NCI-H748 (cell line): ENCODE data around the gene GMPPA.

Experiments
- DNase-seq: peaks from one replicate; lab custom pipeline; 2025; ENCODE audit not compliant: unreplicated experiment; lab: John Stamatoyannopoulos, UW

Gene GMPPA

GRCh38 chr2:219484343-219485200 is 14.1 kb upstream of the GMPPA start:
- DNase-seq, result peak; percentile 57

- DNase-seq, result no peak
Observed at GRCh38 chr2:219485201-219485580, 13.5 kb upstream of the GMPPA start.

- no peak for DNase-seq
Observed at GRCh38 chr2:219486380-219486959, 12.2 kb upstream of the GMPPA start.

GRCh38 chr2:219488149-219488843 is 10.4 kb upstream of the GMPPA start:
- DNase-seq, result no peak

GRCh38 chr2:219488844-219489194 is 9.9 kb upstream of the GMPPA start:
- DNase-seq, result no peak

- DNase-seq, result no peak
Observed at GRCh38 chr2:219489315-219489714, 9.4 kb upstream of the GMPPA start.

GRCh38 chr2:219490186-219490585 is 8.5 kb upstream of the GMPPA start:
- DNase-seq, result no peak

GRCh38 chr2:219490600-219491130 is 8.0 kb upstream of the GMPPA start:
- DNase-seq, result no peak

- no peak for DNase-seq
Observed at GRCh38 chr2:219491278-219491963, 7.3 kb upstream of the GMPPA start.

GRCh38 chr2:219492575-219492974 is 6.1 kb upstream of the GMPPA start:
- no peak for DNase-seq

- no peak for DNase-seq
Observed at GRCh38 chr2:219493086-219493485, 5.6 kb upstream of the GMPPA start.

GRCh38 chr2:219494952-219495530 is 3.6 kb upstream of the GMPPA start:
- DNase-seq, result no peak

- peak; percentile 67 for DNase-seq
Observed at GRCh38 chr2:219495531-219496122, 3.1 kb upstream of the GMPPA start.

GRCh38 chr2:219496247-219496824 is 2.4 kb upstream of the GMPPA start:
- DNase-seq, result no peak

GRCh38 chr2:219496825-219497494 is 1.7 kb upstream of the GMPPA start:
- peak; percentile 51 for DNase-seq

GRCh38 chr2:219497495-219498279 is 1.0 kb upstream of the GMPPA start:
- DNase-seq, result peak; percentile 74

GRCh38 chr2:219499058-219499307 is 292 bp downstream of the GMPPA start:
- DNase-seq, result no peak

- no peak for DNase-seq
Observed at GRCh38 chr2:219499555-219499954, 864 bp downstream of the GMPPA start.

- peak; percentile 13 for DNase-seq
Observed at GRCh38 chr2:219500135-219500534, 1.4 kb downstream of the GMPPA start.
